Measurements from ENCODE around the gene ITIH1. TPM values are rescaled to one million over a fixed set of nuclear protein-coding genes. Genes with fewer than 3 reads are reported as not detected.

The ITIH1 gene
- total RNA-seq, 1 donor from 2014 or later: not detected

GRCh38 chr3:52798978-52799476 lies 21.6 kb downstream of the ITIH1 start:
- ATAC-seq (no peak), DNase-seq (ENCODE audit: missing footprints) (no peak)
- intact Hi-C loops (cut with DNase I): no loop called here

GRCh38 chr3:52800079-52800478 lies 22.7 kb downstream of the ITIH1 start:
- ATAC-seq: no peak

GRCh38 chr3:52801839-52802238 lies 24.4 kb downstream of the ITIH1 start:
- no peak for DNase-seq (ENCODE audit: missing footprints)
- intact Hi-C loops (cut with DNase I): no loop called here
- ATAC-seq: no peak

More at GRCh38 chr3:52800079-52800478, 22.7 kb downstream of the ITIH1 start:
- intact Hi-C loops (cut with DNase I): no loop called here
- no peak for DNase-seq (ENCODE audit: missing footprints)

GRCh38 chr3:52805270-52806039 lies 28.1 kb downstream of the ITIH1 start:
- ATAC-seq (no peak), DNase-seq (ENCODE audit: missing footprints) (no peak)
- intact Hi-C loops (cut with DNase I): no loop called here

GRCh38 chr3:52809149-52809548 lies 31.8 kb downstream of the ITIH1 start:
- intact Hi-C loops (cut with DNase I): no loop called here
- ATAC-seq: no peak

GRCh38 chr3:52809662-52810377 lies 32.4 kb downstream of the ITIH1 start:
- DNase-seq (ENCODE audit: missing footprints): no peak
- intact Hi-C loops (cut with DNase I): no loop called here
- ATAC-seq: no peak

More at GRCh38 chr3:52809149-52809548, 31.8 kb downstream of the ITIH1 start:
- no peak for DNase-seq (ENCODE audit: missing footprints)

GRCh38 chr3:52810923-52811322 lies 33.5 kb downstream of the ITIH1 start:
- intact Hi-C loops (cut with DNase I): no loop called here
- DNase-seq (ENCODE audit: missing footprints) (no peak), ATAC-seq (no peak)

GRCh38 chr3:52811452-52812011 lies 34.1 kb downstream of the ITIH1 start:
- DNase-seq (ENCODE audit: missing footprints): no peak
- no peak for ATAC-seq
- intact Hi-C loops (cut with DNase I): no loop called here

- DNase-seq (ENCODE audit: missing footprints) (no peak), ATAC-seq (no peak)
- intact Hi-C loops (cut with DNase I): no loop called here
These were observed 36.4 kb downstream of the ITIH1 start for GRCh38 chr3:52813810-52814209.

GRCh38 chr3:52816199-52816598 lies 38.8 kb downstream of the ITIH1 start:
- intact Hi-C loops (cut with DNase I): no loop called here
- ATAC-seq: no peak

GRCh38 chr3:52816654-52817053 lies 39.3 kb downstream of the ITIH1 start:
- intact Hi-C loops (cut with DNase I): no loop called here

More at GRCh38 chr3:52816199-52816598, 38.8 kb downstream of the ITIH1 start:
- no peak for DNase-seq (ENCODE audit: missing footprints)

GRCh38 chr3:52817221-52817620 lies 39.8 kb downstream of the ITIH1 start:
- DNase-seq (ENCODE audit: missing footprints): no peak
- ATAC-seq: no peak
- intact Hi-C loops (cut with DNase I): no loop called here

More at GRCh38 chr3:52816654-52817053, 39.3 kb downstream of the ITIH1 start:
- DNase-seq (ENCODE audit: missing footprints): no peak
- no peak for ATAC-seq

GRCh38 chr3:52817860-52818259 lies 40.5 kb downstream of the ITIH1 start:
- ATAC-seq: peak; percentile 21

GRCh38 chr3:52819936-52820335 lies 42.5 kb downstream of the ITIH1 start:
- ATAC-seq (no peak), DNase-seq (ENCODE audit: missing footprints) (no peak)
- intact Hi-C loops (cut with DNase I): no loop called here

More at GRCh38 chr3:52817860-52818259, 40.5 kb downstream of the ITIH1 start:
- DNase-seq (ENCODE audit: missing footprints): no peak
- intact Hi-C loops (cut with DNase I): no loop called here

- no peak for ATAC-seq
- no peak for DNase-seq (ENCODE audit: missing footprints)
- intact Hi-C loops (cut with DNase I): no loop called here
These were observed 43.3 kb downstream of the ITIH1 start for GRCh38 chr3:52820736-52821135.

- intact Hi-C loops (cut with DNase I): no loop called here
- no peak for DNase-seq (ENCODE audit: missing footprints)
- ATAC-seq: no peak
These were observed 45.0 kb downstream of the ITIH1 start for GRCh38 chr3:52822363-52822762.

GRCh38 chr3:52824037-52824436 lies 46.6 kb downstream of the ITIH1 start:
- DNase-seq (ENCODE audit: missing footprints): peak; percentile 58
- intact Hi-C loops (cut with DNase I): no loop called here

GRCh38 chr3:52827441-52827840 lies 50.0 kb downstream of the ITIH1 start:
- DNase-seq (ENCODE audit: missing footprints): no peak
- intact Hi-C loops (cut with DNase I): no loop called here
- no peak for ATAC-seq

More at GRCh38 chr3:52824037-52824436, 46.6 kb downstream of the ITIH1 start:
- no peak for ATAC-seq

GRCh38 chr3:52827866-52828376 lies 50.5 kb downstream of the ITIH1 start:
- ATAC-seq (no peak), DNase-seq (ENCODE audit: missing footprints) (peak; percentile 13)
- intact Hi-C loops (cut with DNase I): no loop called here

Measured in Right ventricle myocardium inferior (tissue), 1 donor.